PFSK-1 (cell line): ENCODE data around the gene PTPN5.

ENCODE experiments used
- FOXP2 ChIP-seq: optimal IDR thresholded peaks from 2 replicates; pipeline ENCODE3; 2011; ENCODE audit warnings: borderline replicate concordance, control low read depth, inconsistent platforms; ENCODE audit not compliant: insufficient read depth; ENCODE audit errors: extremely low read length, extremely low read depth
- POLR2AphosphoS5 ChIP-seq: IDR thresholded peaks from 2 replicates; pipeline ENCODE4 v1.6.1; 2012; ENCODE audit warnings: low read depth, mild to moderate bottlenecking, control low read depth, low read length, moderate library complexity
- REST ChIP-seq, 2 experiments: IDR thresholded peaks; 2 replicates each; pipeline versions ENCODE4 v1.6.1 to v1.8.0; 2011 to 2012; ENCODE audit warnings: low read depth in 2 of 2, low read length in 2 of 2, control low read depth in 1 of 2, inconsistent platforms in 1 of 2, mild to moderate bottlenecking in 1 of 2, moderate library complexity in 1 of 2; ENCODE audit not compliant: insufficient read depth in 1 of 2
- SIN3A ChIP-seq: IDR thresholded peaks from 2 replicates; pipeline ENCODE4 v1.6.1; 2012; ENCODE audit warnings: mild to moderate bottlenecking, low read length, moderate library complexity, borderline replicate concordance; ENCODE audit not compliant: insufficient read depth
- TAF1 ChIP-seq: IDR thresholded peaks from 2 replicates; pipeline ENCODE4 v1.6.1; 2012; ENCODE audit warnings: low read length, control low read depth, borderline replicate concordance; ENCODE audit not compliant: insufficient read depth

The PTPN5 gene

GRCh38 chr11:18733202-18733601, 58.4 kb downstream of the PTPN5 start:
- TF ChIP-seq TAF1 (no peak), FOXP2 (no peak), REST (IDR thresholded peaks at IDR 0.05; ENCODE audit: insufficient read depth in 1 of 2, low read depth in 2 of 2, low read length in 2 of 2) (no peak), SIN3A (no peak), POLR2AphosphoS5 (no peak)

- TF ChIP-seq SIN3A = no peak
- no peak for TF ChIP-seq POLR2AphosphoS5
- no peak for TF ChIP-seq FOXP2
- TF ChIP-seq TAF1 = no peak
- no peak for TF ChIP-seq REST (IDR thresholded peaks at IDR 0.05; ENCODE audit: insufficient read depth in 1 of 2, low read depth in 2 of 2, low read length in 2 of 2)
Measured at GRCh38 chr11:18731949-18732821, 59.4 kb downstream of the PTPN5 start.

- TF ChIP-seq SIN3A (no peak), POLR2AphosphoS5 (no peak), TAF1 (no peak), REST (IDR thresholded peaks at IDR 0.05; ENCODE audit: insufficient read depth in 1 of 2, low read depth in 2 of 2, low read length in 2 of 2) (no peak), FOXP2 (no peak)
Measured at GRCh38 chr11:18731441-18731840, 60.2 kb downstream of the PTPN5 start.

- TF ChIP-seq POLR2AphosphoS5 = no peak
- no peak for TF ChIP-seq SIN3A
- no peak for TF ChIP-seq TAF1
Measured at GRCh38 chr11:18730020-18730419, 61.6 kb downstream of the PTPN5 start.

- TF ChIP-seq TAF1 = no peak
- no peak for TF ChIP-seq SIN3A
- TF ChIP-seq FOXP2 = no peak
- no peak for TF ChIP-seq REST (IDR thresholded peaks at IDR 0.05; ENCODE audit: insufficient read depth in 1 of 2, low read depth in 2 of 2, low read length in 2 of 2)
- no peak for TF ChIP-seq POLR2AphosphoS5
Measured at GRCh38 chr11:18729426-18729825, 62.2 kb downstream of the PTPN5 start.
